ENCODE measurements around the gene NDST1. TPM values are rescaled to one million over a fixed set of nuclear protein-coding genes. Genes with fewer than 3 reads are reported as not detected.
"Not testable (repeated sequence)": the region's sequence is repeated elsewhere in the genome, so short reads cannot be mapped to it uniquely, and the experiment has no call there.

Gene NDST1
- total RNA-seq: 13.0 TPM

- Histone ChIP-seq H3K4me3 (ENCODE audit: low read length) (no peak within 1 kb of the TSS), H3K27me3 (ENCODE audit: insufficient read depth, low read length) (no peaks in the 10 kb centered on the region), H3K4me1 (ENCODE audit: insufficient read depth, low read length) (peaks cover 28% of the 10 kb centered on the region), H3K9me3 (ENCODE audit: low read depth, low read length) (no peaks in the 10 kb centered on the region)
Measured at GRCh38 chr5:150507474-150508276, at the start of gene NDST1. Gene NDST1 (plus strand): TSS chr5:150508131. CDS start chr5:150521255, 13,124 bp downstream.

- Histone ChIP-seq H3K9me3 (ENCODE audit: low read depth, low read length) (no peaks in the 10 kb centered on the region), H3K4me3 (ENCODE audit: low read length) (no peak overlapping the region), H3K4me1 (ENCODE audit: insufficient read depth, low read length) (peaks cover 50% of the 10 kb centered on the region), H3K27me3 (ENCODE audit: insufficient read depth, low read length) (no peaks in the 10 kb centered on the region)
Measured at GRCh38 chr5:150458802-150459557, 49.0 kb upstream of the NDST1 start.

GRCh38 chr5:150460781-150461180 is 47.1 kb upstream of the NDST1 start:
- Histone ChIP-seq H3K4me1 (ENCODE audit: insufficient read depth, low read length) (peaks cover 37% of the 10 kb centered on the region), H3K27me3 (ENCODE audit: insufficient read depth, low read length) (no peaks in the 10 kb centered on the region), H3K9me3 (ENCODE audit: low read depth, low read length) (no peaks in the 10 kb centered on the region), H3K4me3 (ENCODE audit: low read length) (no peak overlapping the region)

- no peak overlapping the region for H3K4me3 ChIP-seq (ENCODE audit: low read length)
- no peaks in the 10 kb centered on the region for H3K27me3 ChIP-seq (ENCODE audit: insufficient read depth, low read length)
- peaks cover 41% of the 10 kb centered on the region for H3K4me1 ChIP-seq (ENCODE audit: insufficient read depth, low read length)
- no peaks in the 10 kb centered on the region for H3K9me3 ChIP-seq (ENCODE audit: low read depth, low read length)
Measured at GRCh38 chr5:150461231-150461630, 46.7 kb upstream of the NDST1 start.

- H3K4me1 ChIP-seq (ENCODE audit: insufficient read depth, low read length): peaks cover 19% of the 10 kb centered on the region
- no peaks in the 10 kb centered on the region for H3K9me3 ChIP-seq (ENCODE audit: low read depth, low read length)
- H3K27me3 ChIP-seq (ENCODE audit: insufficient read depth, low read length): no peaks in the 10 kb centered on the region
- no peak overlapping the region for H3K4me3 ChIP-seq (ENCODE audit: low read length)
Measured at GRCh38 chr5:150464554-150465012, 43.3 kb upstream of the NDST1 start.

- Histone ChIP-seq H3K27me3 (ENCODE audit: insufficient read depth, low read length) (no peaks in the 10 kb centered on the region), H3K9me3 (ENCODE audit: low read depth, low read length) (no peaks in the 10 kb centered on the region), H3K4me1 (ENCODE audit: insufficient read depth, low read length) (peaks cover 15% of the 10 kb centered on the region), H3K4me3 (ENCODE audit: low read length) (no peak overlapping the region)
Measured at GRCh38 chr5:150465927-150466326, 42.0 kb upstream of the NDST1 start.

GRCh38 chr5:150468206-150468605 is 39.7 kb upstream of the NDST1 start:
- peaks cover 4% of the 10 kb centered on the region for H3K4me1 ChIP-seq (ENCODE audit: insufficient read depth, low read length)
- H3K27me3 ChIP-seq (ENCODE audit: insufficient read depth, low read length): no peaks in the 10 kb centered on the region
- no peak overlapping the region for H3K4me3 ChIP-seq (ENCODE audit: low read length)
- H3K9me3 ChIP-seq (ENCODE audit: low read depth, low read length): no peaks in the 10 kb centered on the region

- Histone ChIP-seq H3K4me3 (ENCODE audit: low read length) (no peak overlapping the region), H3K9me3 (ENCODE audit: low read depth, low read length) (no peaks in the 10 kb centered on the region), H3K27me3 (ENCODE audit: insufficient read depth, low read length) (no peaks in the 10 kb centered on the region), H3K4me1 (ENCODE audit: insufficient read depth, low read length) (peaks cover 5% of the 10 kb centered on the region)
Measured at GRCh38 chr5:150469718-150470469, 38.0 kb upstream of the NDST1 start.

GRCh38 chr5:150473673-150474358 is 34.1 kb upstream of the NDST1 start:
- H3K27me3 ChIP-seq (ENCODE audit: insufficient read depth, low read length): no peaks in the 10 kb centered on the region
- H3K9me3 ChIP-seq (ENCODE audit: low read depth, low read length): no peaks in the 10 kb centered on the region
- peaks cover 34% of the 10 kb centered on the region for H3K4me1 ChIP-seq (ENCODE audit: insufficient read depth, low read length)

GRCh38 chr5:150476568-150476967 is 31.4 kb upstream of the NDST1 start:
- not testable (repeated sequence) for H3K4me3 ChIP-seq (ENCODE audit: low read length); H3K9me3 ChIP-seq (ENCODE audit: low read depth, low read length); H3K27me3 ChIP-seq (ENCODE audit: insufficient read depth, low read length)
- H3K4me1 ChIP-seq (ENCODE audit: insufficient read depth, low read length): peaks cover 36% of the 10 kb centered on the region

More at GRCh38 chr5:150473673-150474358, 34.1 kb upstream of the NDST1 start:
- no peak overlapping the region for H3K4me3 ChIP-seq (ENCODE audit: low read length)

GRCh38 chr5:150479416-150479815 is 28.5 kb upstream of the NDST1 start:
- Histone ChIP-seq H3K9me3 (ENCODE audit: low read depth, low read length) (no peaks in the 10 kb centered on the region), H3K27me3 (ENCODE audit: insufficient read depth, low read length) (no peaks in the 10 kb centered on the region), H3K4me1 (ENCODE audit: insufficient read depth, low read length) (peaks cover 36% of the 10 kb centered on the region), H3K4me3 (ENCODE audit: low read length) (no peak overlapping the region)

GRCh38 chr5:150481708-150481965 is 26.3 kb upstream of the NDST1 start:
- Histone ChIP-seq H3K4me3 (ENCODE audit: low read length) (no peak overlapping the region), H3K27me3 (ENCODE audit: insufficient read depth, low read length) (no peaks in the 10 kb centered on the region), H3K9me3 (ENCODE audit: low read depth, low read length) (no peaks in the 10 kb centered on the region), H3K4me1 (ENCODE audit: insufficient read depth, low read length) (peaks cover 31% of the 10 kb centered on the region)

- no peak overlapping the region for H3K4me3 ChIP-seq (ENCODE audit: low read length)
- no peaks in the 10 kb centered on the region for H3K27me3 ChIP-seq (ENCODE audit: insufficient read depth, low read length)
- no peaks in the 10 kb centered on the region for H3K9me3 ChIP-seq (ENCODE audit: low read depth, low read length)
- peaks cover 31% of the 10 kb centered on the region for H3K4me1 ChIP-seq (ENCODE audit: insufficient read depth, low read length)
Measured at GRCh38 chr5:150481972-150482406, 25.9 kb upstream of the NDST1 start.

- peak overlapping the region; percentile 56 for H3K4me3 ChIP-seq (ENCODE audit: low read length)
Measured at GRCh38 chr5:150484964-150485692, 22.8 kb upstream of the NDST1 start.

More at GRCh38 chr5:150484964-150485692, 22.8 kb upstream of the NDST1 start:
- no peaks in the 10 kb centered on the region for H3K27me3 ChIP-seq (ENCODE audit: insufficient read depth, low read length)
- no peaks in the 10 kb centered on the region for H3K9me3 ChIP-seq (ENCODE audit: low read depth, low read length)
- H3K4me1 ChIP-seq (ENCODE audit: insufficient read depth, low read length): peaks cover 45% of the 10 kb centered on the region
